SIG-M5 (cell line): ENCODE measurements around the gene GRIK3.

Experiments used
- DNase-seq: peaks from one replicate; lab custom pipeline; 2025; lab: John Stamatoyannopoulos, UW

Gene GRIK3

DNA sequence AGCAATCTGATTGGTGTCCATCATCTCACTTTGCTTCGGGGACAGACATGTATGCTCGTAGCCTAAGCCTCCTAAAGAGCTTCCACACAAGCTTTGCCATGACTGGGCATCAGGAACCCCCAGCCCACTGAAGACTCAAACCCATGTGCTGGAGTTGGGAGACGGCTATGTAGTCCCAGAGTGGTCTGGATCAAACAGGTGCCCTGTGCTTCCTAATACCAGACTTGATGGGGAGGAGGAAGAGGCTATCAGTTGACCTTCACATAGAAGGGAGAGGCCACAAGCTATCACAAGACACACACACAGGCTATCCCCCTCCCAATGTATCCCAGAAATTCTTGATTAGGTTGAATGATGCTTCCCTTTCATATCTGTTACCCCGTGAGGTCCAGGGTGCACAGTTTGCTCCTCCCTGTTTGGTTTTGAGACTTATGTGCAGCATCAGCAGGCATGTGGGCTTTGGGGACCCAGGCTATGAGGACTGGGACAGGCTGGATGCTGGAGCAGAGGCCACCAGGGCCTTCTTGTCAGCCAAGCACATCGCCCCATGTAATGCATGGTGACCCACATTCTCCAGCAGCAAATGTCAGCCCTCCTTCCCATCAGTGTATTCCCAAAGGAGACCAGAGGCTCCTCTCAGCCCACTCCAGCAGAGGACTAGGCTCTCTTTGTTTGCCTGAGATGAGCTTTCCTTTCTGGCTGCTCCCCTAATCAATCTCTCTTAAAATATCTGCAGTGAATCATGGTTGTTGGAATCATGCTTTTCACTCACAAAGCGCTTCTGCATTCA lies 159.8 kb downstream of the GRIK3 start:
- no peak for DNase-seq

DNA sequence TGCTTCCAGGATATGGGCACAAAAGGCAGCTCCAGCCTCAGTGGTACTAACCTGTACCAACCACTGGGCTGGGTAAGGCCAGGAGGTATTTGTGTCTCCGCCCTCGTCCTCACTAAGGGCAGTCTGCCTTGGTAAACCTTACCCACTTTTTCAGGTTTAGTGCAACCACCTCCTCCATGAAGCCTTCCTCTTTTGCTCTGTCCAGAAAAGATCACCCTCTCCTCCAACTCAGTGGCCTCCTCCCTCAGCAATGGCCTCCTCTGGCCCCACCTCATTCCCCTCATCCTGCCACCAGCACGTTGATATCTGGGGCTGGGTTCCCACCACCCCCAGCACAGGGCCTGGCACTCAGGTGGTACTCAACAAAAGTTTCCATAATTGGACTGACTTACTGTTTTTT lies 161.5 kb downstream of the GRIK3 start:
- DNase-seq: no peak

DNA sequence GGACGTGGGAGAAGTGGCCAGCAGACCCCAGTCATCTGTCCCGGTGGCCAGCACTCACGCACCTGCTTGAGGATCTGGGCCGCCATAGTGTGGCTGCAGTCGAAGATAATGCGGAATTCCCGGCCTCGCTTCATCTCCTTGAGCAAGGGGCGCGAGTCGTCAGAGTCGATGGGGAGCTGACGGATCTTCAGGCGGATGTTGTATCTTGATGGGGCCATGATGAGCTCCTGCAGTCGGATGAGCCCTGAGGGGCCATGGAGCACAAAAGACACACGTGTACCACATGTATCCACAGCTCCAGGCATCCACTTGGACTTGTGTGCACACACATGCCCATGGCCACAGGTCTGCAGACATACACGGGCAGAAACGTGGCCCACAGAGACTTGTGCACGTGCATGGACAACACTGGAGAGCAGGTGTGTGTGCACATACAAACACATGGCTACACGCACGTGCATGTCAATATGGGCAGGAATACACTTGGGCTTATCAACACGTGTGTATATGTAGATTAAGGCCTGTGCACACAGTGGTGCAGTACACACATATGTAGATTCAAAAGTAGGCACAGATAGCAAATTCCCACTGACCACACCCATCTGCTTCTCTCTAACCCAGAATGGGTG lies 162.1 kb downstream of the GRIK3 start:
- DNase-seq: no peak

DNA sequence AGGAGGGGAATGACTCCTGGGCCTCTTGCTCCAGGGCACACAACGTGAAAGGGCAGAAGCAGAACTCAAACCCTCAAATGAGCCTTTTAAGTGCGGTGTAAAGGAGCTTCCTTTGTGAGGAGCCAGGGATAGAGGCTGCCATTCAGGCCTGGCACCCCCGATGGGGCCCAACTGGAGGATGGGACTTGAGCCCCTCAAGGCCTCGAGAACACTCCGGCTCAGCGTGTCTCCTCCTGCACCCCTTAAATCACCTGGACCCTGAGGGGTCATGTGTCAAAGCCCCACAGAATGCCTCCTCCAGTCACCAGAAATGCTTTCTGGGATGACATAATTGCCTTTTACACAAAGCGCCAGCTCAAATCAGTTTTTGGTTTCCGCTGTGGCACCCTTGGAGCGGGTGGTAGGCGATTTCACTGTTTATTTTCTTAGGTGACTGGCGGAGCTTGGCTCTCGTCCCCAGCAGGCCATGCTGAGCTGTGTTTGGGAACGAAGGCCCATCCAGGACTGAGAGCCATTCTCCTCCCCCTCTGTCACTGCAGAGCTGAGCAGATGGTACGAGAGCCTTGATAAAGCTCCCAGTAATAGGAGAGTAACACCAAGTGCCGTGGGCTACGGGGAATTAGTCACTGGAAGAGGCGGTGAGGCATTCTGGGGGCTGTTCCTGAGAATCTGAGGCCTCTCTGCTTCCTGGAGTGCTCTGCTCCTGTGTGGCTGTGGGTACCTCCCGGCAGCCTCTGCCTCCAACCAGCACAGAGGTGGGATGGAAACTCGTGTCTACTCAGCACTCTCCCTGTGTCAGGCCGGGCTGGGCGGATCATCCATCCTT lies 163.0 kb downstream of the GRIK3 start:
- no peak for DNase-seq

DNA sequence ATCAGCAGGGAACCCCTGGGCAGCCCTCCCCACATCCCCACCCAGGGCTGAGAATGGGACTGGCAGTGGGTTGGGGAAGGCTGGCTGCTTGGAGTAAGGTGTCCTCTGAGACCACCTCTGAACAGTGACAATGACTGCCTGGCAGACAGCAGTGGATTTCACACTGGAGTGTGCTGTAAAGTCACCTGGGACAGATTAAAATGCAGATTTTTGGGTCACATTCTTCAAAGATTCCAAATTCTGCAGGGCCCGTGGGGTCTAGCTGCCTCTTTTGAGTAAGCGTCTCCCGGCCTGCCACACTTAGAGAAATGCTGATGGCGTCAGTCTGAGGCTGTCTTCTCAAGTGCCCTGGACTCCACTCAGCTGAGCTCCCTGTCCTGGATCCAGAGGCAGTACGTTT lies 164.5 kb downstream of the GRIK3 start:
- DNase-seq: no peak

DNA sequence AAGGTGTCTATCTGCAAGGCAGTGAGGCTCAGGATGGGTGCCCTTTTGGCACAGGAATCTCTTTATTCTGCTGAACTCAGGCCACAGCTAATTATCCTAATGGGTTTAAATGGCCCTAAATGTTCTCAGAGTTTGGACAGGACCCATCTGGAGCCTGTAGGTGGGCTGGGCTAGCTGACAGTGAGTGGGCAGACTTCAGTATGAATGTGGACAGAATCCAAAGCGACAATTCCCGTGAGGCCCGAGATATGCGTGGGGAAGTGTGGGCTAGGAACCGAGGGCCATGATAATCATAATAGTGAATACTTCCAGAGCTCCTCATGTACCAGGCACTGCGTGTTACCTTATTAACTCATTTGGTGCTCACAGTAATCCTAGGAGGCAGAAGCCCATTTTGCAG lies 165.3 kb downstream of the GRIK3 start:
- DNase-seq: no peak

DNA sequence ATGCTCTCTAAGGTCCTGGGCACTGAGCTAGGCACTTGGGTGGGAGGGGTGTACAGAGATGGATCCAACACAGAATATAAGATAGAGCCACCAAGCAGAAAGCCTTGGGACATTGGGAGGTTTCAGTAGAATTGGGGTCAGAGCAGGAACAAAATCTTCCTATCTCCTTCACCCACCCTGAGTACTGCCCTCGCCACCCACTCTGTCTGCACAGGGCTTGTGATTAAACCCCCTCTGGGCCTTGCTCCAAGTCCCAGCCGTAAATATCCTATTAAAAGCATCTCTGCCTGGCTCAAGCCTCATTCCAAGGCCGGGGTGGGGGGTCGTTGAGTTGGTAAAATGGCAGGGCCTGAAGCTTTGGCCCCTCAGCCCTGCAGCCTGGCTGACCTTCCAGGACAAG lies 166.7 kb downstream of the GRIK3 start:
- DNase-seq: no peak

DNA sequence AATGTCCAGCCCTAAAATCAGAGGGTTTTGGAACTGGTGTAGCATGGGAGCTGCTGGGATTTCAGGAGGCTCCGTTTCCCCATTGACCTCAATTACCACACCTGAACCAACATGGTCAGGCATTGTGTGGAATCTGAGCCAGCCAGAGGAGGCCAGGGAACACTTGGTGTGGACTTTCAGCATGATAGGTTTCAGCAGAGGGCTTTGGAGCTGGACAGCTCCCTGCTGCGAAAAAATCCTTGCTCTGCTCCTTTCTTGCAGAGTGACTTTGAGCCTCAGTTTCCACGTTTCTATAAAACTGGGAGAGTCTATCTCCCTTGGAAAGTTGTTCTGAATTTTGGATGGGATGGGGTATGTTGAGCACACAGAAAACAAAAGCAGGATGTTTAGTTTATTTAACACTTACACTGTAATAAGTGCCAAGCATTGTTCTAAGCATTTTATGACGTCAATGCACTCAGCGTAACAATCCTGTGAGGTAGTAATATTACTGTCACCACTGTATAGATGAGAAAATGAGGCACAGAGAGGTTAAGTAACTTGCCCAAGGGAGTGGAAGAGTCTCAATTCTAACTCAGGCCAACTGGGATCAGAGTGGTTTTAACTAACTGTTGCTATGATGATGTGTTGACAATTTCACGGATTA lies 168.0 kb downstream of the GRIK3 start:
- DNase-seq: no peak

DNA sequence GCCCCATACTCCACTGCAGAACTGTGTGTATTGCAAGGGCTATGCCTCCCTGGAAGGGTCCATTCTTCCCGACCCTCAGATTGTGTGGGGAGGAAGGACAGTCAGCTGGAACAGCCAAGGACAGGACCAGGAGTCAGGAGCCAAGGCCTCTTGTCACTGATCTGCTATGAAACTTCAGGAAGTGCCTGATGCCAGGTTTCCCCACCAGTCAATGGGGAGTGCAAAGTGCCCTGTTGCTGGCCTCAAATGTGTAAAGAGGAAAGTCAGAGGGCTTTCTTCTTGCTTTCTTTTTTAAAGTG lies 168.8 kb downstream of the GRIK3 start:
- no peak for DNase-seq

DNA sequence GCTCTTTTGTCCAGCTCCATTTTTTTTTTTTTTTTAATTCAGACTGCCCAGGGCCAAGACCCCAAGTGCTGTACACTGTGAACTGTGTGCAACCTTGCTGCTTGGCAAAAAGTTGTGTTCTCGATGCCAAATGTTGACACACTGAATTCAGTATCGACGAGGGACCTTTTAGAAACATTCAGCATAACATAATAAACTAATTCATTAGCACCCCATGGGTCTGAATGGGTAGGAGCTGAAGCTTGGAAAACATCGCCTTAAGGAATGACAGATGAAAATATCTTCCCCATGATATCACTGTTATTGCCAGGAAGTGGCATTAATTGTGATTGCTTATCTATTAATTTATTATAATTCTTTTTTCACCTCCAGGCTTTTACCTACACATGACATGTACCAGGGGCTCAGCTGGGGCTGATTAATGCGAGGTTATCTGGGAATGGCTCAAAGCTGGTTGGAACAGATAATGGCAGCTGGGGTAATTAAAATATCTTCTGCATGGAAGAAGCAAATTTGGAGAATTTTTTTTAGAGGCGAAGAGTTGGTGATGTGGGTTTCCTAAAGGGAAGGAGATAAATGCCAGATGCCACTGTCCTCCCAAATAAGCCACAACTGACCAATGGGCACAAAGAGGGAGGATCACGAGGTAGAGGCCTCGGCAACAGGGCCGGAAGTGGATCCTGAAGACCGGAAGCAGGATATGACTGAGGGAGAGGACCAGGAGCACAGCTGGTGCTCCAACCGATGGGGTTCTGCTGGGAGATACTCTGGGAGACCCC lies 169.3 kb downstream of the GRIK3 start:
- DNase-seq: no peak

DNA sequence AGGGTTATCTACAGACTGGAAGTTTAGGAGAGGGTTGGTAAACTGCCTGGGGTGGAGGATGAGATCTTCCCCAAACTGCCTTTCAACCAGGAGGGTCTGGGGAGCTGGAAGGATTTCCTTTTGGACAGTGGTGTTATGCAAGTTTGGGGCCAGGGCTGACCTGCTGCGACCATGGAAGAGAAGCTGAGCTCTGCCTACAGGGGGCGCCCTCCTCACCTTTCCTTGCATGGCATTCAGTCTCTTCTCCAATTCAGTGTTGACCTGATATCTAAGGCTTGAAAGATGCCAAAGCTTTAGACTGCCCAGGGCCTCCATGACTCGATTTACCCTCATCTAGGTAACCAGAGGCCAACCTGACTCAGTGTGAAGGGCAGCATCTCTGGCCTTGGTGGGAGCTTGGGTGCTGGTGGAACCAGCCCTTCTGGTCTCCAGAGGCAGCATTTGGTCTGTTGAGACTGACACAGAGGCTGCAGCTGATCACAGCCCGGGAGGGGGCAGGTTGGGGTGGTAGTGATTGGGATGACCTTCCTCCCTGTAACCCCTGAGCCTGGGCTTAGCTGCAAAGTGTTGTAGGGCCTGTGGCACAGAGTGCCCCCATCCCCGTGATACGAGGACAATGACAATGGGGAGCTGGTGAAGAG lies 170.0 kb downstream of the GRIK3 start:
- no peak for DNase-seq

DNA sequence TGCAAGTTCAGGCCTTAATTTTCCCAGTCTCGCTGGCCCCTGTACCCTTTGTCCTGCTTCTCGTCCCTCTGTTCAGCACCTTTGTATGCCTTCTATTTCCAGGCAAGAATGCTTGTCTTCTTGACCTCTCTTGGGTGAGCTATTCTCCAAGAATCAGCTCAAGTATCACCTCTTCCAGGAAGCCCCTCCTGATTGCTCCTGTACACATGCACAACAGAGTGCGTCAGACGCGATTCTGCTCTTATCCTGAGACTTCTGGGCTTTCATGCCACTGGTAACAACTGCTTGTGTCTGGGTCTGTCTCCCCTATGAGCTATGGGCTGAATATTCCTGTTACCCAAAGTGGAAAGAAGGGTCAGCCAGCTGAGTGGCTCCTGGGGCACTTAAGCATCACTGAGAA lies 170.8 kb downstream of the GRIK3 start:
- DNase-seq: no peak

DNA sequence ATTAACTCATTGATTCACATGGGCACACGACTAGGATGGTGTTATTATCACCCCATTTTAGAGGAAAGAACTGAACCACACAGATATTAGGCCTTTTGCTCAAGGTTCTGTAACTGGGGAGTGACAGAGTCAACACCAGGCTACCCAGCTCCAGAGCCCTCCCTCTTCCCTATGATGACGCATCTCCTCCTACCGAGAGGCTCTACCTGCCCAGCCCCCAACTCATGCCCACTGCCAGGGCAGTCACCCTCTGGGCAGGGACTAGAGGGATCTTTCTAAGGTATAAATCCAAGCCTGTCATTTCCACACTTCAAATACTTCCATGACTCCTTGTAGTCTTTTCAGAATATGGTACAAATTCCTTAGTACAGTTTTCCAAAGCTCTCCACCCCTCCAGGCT lies 171.3 kb downstream of the GRIK3 start:
- no peak for DNase-seq

DNA sequence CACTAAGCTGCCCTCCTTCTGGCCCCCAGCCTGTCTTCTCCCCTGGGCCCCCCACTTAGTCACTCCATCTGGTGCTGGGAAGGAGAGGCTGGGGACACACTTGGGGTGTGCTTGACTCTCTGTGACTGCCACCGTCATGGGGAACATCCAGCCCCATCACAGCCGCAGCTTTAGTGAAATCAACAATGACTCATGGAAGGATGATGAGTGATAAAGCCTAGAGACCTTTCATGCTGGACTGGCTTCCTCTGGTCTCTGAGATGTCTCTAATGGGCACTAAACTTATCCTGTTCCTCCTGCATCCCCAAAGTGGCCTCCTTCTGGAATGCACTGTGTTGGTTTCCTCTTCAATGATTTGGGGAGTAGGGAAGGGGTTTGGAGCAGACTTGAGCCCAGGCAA lies 172.9 kb downstream of the GRIK3 start:
- no peak for DNase-seq

DNA sequence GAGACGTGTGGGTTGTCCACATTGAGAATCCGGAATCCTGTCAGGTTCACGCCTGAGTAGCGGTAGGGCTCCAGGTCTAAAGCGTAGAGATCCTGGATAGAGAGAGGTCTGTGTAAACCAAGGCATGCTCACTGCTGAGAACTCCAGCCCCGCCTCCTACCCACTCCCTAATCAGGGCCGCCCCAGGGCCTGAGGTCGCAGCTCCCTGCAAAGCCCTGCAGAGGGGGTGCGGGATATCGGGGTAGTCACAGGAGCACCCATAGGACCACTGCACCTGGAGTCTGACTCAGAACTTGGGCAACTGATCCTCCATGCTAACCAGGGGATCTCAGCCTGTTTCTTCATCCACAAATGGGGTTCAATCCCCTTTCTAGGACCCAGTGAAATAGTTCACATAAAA lies 174.4 kb downstream of the GRIK3 start:
- no peak for DNase-seq

DNA sequence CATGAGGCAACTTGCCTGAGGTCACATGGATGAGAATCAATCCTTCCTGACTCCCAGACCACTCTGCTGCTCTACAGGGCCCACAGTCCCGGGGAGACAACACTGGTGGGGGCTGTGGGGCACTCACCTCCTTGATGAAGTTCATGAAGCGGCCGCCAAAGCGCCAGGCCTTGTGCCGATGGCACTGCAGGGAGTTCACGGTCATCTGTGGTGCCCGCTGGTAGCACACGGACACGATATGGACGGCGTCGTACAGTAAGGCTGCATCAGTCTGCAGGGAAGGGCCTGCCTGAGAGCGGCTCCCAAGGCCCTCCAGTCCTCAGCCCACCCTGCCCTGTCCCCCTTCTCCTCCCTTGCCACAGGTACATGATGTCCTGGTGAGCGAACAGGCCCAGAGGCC lies 175.3 kb downstream of the GRIK3 start:
- no peak for DNase-seq

DNA sequence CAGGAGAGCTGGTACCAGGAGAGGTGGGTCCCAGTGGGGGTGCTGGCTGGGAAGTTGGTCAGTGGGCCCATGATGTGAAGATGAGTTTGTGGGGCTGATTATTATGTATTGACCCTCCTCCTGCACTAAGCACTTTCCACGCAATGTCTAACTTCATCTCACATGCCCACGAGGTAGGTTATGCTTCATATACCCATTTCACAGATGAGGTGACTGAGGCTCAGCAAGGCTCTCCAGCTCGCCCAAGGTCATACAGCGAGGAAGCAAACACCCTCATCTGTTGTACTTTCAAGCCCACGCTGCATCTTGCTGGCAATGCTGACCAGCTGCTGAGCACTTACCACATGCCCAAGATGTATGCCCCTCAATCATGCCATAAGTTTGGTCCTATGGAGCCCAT lies 175.8 kb downstream of the GRIK3 start:
- no peak for DNase-seq

DNA sequence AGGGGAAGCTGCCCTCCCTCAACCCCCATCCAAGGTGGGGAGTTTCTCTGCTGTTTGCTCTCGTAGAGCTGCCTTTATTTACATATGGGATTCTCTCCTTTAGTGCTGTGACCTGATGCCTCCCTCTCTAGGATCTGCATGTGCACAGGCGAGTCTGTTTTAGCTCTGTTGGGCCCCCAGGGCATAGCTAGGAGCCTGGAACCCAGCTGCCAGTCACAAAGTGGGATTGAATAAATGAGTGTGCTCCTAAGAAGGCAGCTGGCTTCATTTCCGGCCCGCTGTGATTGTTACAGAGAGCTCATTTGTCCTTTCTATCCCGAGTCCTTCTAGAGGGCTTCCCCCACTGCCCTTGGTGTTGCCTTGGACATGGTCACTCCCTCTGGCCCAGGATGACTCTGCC lies 176.6 kb downstream of the GRIK3 start:
- no peak for DNase-seq

DNA sequence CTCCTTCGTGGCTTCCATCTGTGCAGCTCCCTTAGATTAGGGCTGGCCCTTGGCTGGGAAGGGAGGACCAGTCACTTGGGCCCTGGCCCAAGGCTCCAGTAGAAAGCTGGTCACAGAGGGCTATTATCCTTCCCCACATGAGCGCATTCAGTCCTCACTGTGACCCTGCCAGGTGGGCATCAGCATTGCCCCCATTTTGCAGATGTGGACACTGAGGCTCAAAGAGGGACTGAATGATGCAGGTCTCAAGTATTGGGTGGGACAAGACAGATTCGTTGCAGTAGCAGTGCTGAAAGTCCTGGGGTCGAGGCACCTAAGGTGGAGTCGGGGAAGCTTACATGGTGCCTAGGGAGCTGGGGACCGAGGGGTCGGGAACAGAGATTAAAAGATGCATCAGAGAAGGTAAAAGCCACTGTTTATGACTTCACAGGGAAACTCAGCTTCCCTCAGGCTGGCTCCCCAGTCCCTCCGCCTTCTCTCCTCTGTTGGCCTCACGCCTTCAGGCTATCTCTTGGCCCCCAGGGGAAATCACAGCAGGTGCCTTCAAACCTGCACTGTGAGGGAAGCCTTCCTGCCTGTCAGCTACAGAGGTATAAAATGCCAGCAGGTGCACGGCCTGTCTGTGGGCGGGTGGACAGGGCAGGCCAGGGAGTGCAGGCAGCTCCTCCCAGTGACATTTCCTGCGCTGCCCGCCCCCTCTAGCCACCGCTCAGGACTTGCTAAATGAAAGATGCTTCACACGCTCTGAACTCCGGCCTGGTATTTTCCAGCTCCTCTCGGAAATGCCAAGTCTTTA lies 178.4 kb downstream of the GRIK3 start:
- no peak for DNase-seq

DNA sequence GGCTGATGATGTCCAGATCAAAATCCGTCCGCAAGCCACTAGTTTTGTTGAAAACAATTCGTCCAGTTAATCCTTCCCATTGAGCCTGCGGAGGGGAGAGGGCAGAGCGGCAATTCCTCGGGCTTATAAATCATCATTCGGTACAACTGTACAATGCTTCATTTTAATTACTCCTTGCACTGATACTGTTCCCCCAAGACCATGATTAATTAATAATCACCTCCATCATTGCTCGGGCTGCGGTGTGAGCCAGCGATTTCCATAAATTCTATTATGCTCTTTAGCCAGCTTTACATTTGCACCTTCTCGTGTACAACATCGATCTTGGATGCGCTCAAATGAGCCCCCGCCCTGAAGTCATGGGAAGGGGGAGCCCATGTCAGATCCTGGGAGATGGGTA lies 180.7 kb downstream of the GRIK3 start:
- no peak for DNase-seq

DNA sequence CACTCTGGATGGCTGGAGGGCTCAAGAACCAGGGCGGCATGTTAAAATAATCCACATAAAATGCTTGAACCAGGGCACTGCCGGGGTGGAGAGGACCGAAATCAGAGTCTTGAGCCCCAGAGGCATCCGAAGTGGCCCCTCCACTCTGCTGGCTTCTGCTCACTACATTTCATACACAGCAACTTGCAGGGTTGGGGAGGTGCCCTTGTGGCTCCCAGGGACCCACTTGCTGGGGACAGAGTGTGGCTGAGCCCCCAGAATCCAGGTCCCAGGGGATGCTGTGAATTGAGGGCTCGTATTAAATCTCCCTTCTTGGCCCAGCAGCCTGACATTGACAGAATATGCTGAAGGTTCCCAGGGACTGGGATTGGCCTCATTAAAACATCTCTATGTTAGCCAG lies 181.7 kb downstream of the GRIK3 start:
- DNase-seq: no peak
